Keratinocyte (primary cell): ENCODE measurements around the gene LRRC4C. TPM values are rescaled to one million over a fixed set of nuclear protein-coding genes. Genes with fewer than 3 reads are reported as not detected.

Source experiments
- DNase-seq: peaks from one replicate; pipeline ENCODE4 v3.0.0-alpha.2; 2011; ENCODE audit warnings: low read depth, missing footprints, low spot score
- FAIRE-seq: peaks from 2 replicates; lab custom pipeline; 2011; peaks lifted over from hg19 to GRCh38; lab: Jason Lieb, UNC
- H2AFZ ChIP-seq: 2 replicates; pipeline ENCODE4 v1.6.0; 2012; ENCODE audit warnings: low read length, control low read depth, inconsistent platforms; ENCODE audit not compliant: control insufficient read depth
- H3K27ac ChIP-seq: 2 replicates; pipeline ENCODE4 v1.5.1; 2011; ENCODE audit warnings: low read length; ENCODE audit not compliant: control insufficient read depth, insufficient read depth
- H3K27me3 ChIP-seq: 3 replicates; pipeline ENCODE4 v1.6.0; 2011; ENCODE audit warnings: low read length; ENCODE audit not compliant: control insufficient read depth, insufficient read depth; ENCODE audit errors: extremely low read depth
- H3K36me3 ChIP-seq, 2 experiments: 2 replicates in 1 of 2; 3 replicates in 1 of 2; pipeline ENCODE4 v1.5.1; 2011; ENCODE audit warnings: low read length in 2 of 2, mild to moderate bottlenecking in 1 of 2; ENCODE audit not compliant: control insufficient read depth in 2 of 2, insufficient read depth in 2 of 2; ENCODE audit errors: extremely low read depth in 1 of 2
- H3K4me1 ChIP-seq: 3 replicates; pipeline ENCODE4 v1.5.1; 2011; ENCODE audit warnings: low read length; ENCODE audit not compliant: control insufficient read depth, insufficient read depth; ENCODE audit errors: extremely low read depth
- H3K4me2 ChIP-seq: 3 replicates; pipeline ENCODE4 v1.6.0; 2011; ENCODE audit warnings: low read depth, low read length; ENCODE audit not compliant: control insufficient read depth, insufficient read depth; ENCODE audit errors: extremely low read depth
- H3K4me3 ChIP-seq, 3 experiments: fragments of 200-600 bp in 1 of 3; sonication (generic) in 1 of 3; 2 replicates in 2 of 3; 3 replicates in 1 of 3; pipeline ENCODE4 v1.5.1; 2011 to 2016; ENCODE audit warnings: low read length in 3 of 3, mild to moderate bottlenecking in 3 of 3, control low read depth in 2 of 3, inconsistent platforms in 1 of 3, low read depth in 1 of 3, mixed read lengths in 1 of 3, mixed run types in 1 of 3, moderate library complexity in 1 of 3; ENCODE audit not compliant: control insufficient read depth in 2 of 3, insufficient read depth in 2 of 3; ENCODE audit errors: extremely low read depth in 1 of 3
- H3K79me2 ChIP-seq: 2 replicates; pipeline ENCODE4 v1.6.0; 2012; ENCODE audit warnings: low read length; ENCODE audit not compliant: control insufficient read depth, insufficient read depth
- H3K9ac ChIP-seq: 3 replicates; pipeline ENCODE4 v1.6.0; 2011; ENCODE audit warnings: low read length; ENCODE audit not compliant: control insufficient read depth, insufficient read depth; ENCODE audit errors: extremely low read depth
- H3K9me1 ChIP-seq: 3 replicates; pipeline ENCODE4 v1.6.0; 2011; ENCODE audit warnings: low read length; ENCODE audit not compliant: control insufficient read depth, insufficient read depth; ENCODE audit errors: extremely low read depth
- H3K9me3 ChIP-seq: 2 replicates; pipeline ENCODE4 v1.5.1; 2012; ENCODE audit warnings: low read depth, low read length; ENCODE audit not compliant: control insufficient read depth
- H4K20me1 ChIP-seq: 3 replicates; pipeline ENCODE4 v1.6.0; 2011; ENCODE audit warnings: low read length; ENCODE audit not compliant: control insufficient read depth, insufficient read depth; ENCODE audit errors: extremely low read depth
- CTCF ChIP-seq, 3 experiments: IDR thresholded peaks in 1 of 3; conservative IDR thresholded peaks in 1 of 3; optimal IDR thresholded peaks in 1 of 3; 2 replicates in 2 of 3; 3 replicates in 1 of 3; pipeline versions ENCODE3 to v1.5.1; 2011; ENCODE audit warnings: low read length in 3 of 3, mild to moderate bottlenecking in 3 of 3, moderate library complexity in 2 of 3, control low read depth in 1 of 3, inconsistent platforms in 1 of 3; ENCODE audit not compliant: insufficient read depth in 2 of 3; ENCODE audit errors: extremely low read depth in 1 of 3
- EZH2 ChIP-seq: IDR thresholded peaks from one replicate; pipeline ENCODE4 v1.6.1; 2012; ENCODE audit warnings: inconsistent platforms, mild to moderate bottlenecking, low read length, moderate library complexity
- dilution Hi-C: fragments of 300-500 bp; cut with MboI; formaldehyde crosslinking; loops from one replicate; pipeline ENCODE4 v1.7.0; 2020; ENCODE audit warnings: low sequenced_read_pairs; ENCODE audit not compliant: extremely low pct_ligation_motif_present
- polyA plus RNA-seq, 5 experiments: library from polyadenylated mRNA; depleted of rRNA in 3 of 5; stranded (reverse) in 3 of 5; stranded (forward) in 1 of 5; unstranded in 1 of 5; fragments of >200 nt; gene quantifications; 1 replicate in 1 of 5; 2 replicates in 3 of 5; 3 replicates in 1 of 5; pipeline versions ENCODE4 v1.2.1 to v1.2.3, GENCODE V29; 2011 to 2012; ENCODE audit warnings: missing spikeins in 2 of 5, low read depth in 1 of 5, low replicate concordance in 1 of 5

Gene LRRC4C
- polyA plus RNA-seq, 1 donor (not counting 4 experiments of a cell fraction or from before 2014, with no cell fraction given) = not detected

- no peak overlapping the region for H2AFZ ChIP-seq
- no peaks in the 10 kb centered on the region for H4K20me1 ChIP-seq
- no peaks in the 10 kb centered on the region for H3K36me3 ChIP-seq
- H3K4me3 ChIP-seq = no peak overlapping the region
- no peaks in the 10 kb centered on the region for H3K9me3 ChIP-seq
- no peaks in the 10 kb centered on the region for H3K9me1 ChIP-seq
- H3K79me2 ChIP-seq = no peaks in the 10 kb centered on the region
- no peak overlapping the region for H3K9ac ChIP-seq
- DNase-seq (no peak), FAIRE-seq (no peak)
- no peaks in the 10 kb centered on the region for H3K4me1 ChIP-seq
- no peak overlapping the region for H3K4me2 ChIP-seq
- TF ChIP-seq CTCF (optimal IDR thresholded peaks at IDR 0.05 in 1 of 3, IDR thresholded peaks at IDR 0.05 in 1 of 3, conservative IDR thresholded peaks at IDR 0.05 in 1 of 3; ENCODE audit: extremely low read depth in 1 of 3, insufficient read depth in 2 of 3, low read length in 3 of 3) (no peak), EZH2 (no peak)
- H3K27me3 ChIP-seq = no peaks in the 10 kb centered on the region
- no peak overlapping the region for H3K27ac ChIP-seq
- dilution Hi-C loops = no loop called here
These were observed 1071.2 kb downstream of the LRRC4C start for GRCh38 chr11:40388097-40388818.

DNA sequence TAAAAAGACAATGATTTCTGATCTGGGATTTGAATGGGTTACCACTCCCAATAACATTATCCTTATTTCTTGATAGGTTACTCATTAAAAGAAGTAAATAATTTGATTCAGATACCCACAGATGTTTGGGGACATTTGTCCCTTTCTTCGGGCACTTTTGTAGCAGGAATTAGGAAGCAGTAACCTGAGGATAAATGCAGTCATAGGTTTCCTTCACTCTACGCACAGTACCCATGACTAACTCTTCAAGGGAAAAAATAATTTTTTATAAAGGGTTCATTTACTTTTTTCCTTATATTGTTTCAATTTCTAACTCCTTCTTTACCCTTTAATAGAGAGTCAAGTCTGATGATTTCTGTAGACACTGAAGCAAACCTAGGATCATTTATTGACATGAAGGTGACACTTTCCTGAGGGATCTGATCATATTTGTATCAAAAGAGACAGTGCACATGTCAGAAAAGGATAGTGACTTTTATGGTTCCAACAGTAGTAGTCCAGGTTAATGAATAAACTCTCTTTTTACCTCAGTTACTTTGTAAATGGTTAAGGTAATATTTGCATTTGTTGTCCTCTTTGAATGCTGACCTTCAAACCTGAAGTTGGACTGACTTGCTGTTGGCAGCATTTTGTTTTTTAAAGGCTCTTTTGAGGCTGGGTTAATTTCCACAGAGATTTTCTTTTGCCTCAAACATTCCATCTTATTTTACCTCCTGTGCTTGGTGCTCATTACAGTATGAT lies 1072.0 kb downstream of the LRRC4C start:
- dilution Hi-C loops = no loop called here
- H3K4me2 ChIP-seq = no peak overlapping the region

More for the DNA sequence above, 1072.0 kb downstream of the LRRC4C start:
- Histone ChIP-seq H3K9me3 (no peaks in the 10 kb centered on the region), H3K27ac (no peak overlapping the region), H3K27me3 (no peaks in the 10 kb centered on the region), H2AFZ (no peak overlapping the region), H4K20me1 (no peaks in the 10 kb centered on the region), H3K9me1 (no peaks in the 10 kb centered on the region), H3K36me3 (no peaks in the 10 kb centered on the region), H3K9ac (no peak overlapping the region), H3K4me3 (no peak overlapping the region), H3K4me1 (no peaks in the 10 kb centered on the region), H3K79me2 (no peaks in the 10 kb centered on the region)
- DNase-seq (no peak), FAIRE-seq (no peak)
- TF ChIP-seq CTCF (optimal IDR thresholded peaks at IDR 0.05 in 1 of 3, IDR thresholded peaks at IDR 0.05 in 1 of 3, conservative IDR thresholded peaks at IDR 0.05 in 1 of 3; ENCODE audit: extremely low read depth in 1 of 3, insufficient read depth in 2 of 3, low read length in 3 of 3) (no peak), EZH2 (no peak)
